Pancreas (tissue), 10 donors: Measurements from ENCODE around the gene PCP2. TPM values are rescaled to one million over a fixed set of nuclear protein-coding genes. Genes with fewer than 3 reads are reported as not detected.

ENCODE experiments used
- ATAC-seq, 4 donors: fragments of 200-7000 bp; cut with Tn5 transposase; one replicate each; pipeline versions ENCODE4 v1.8.0 to v1.9.1; 2020; ENCODE audit warnings: mild to moderate bottlenecking in 4 of 4, moderate library complexity in 4 of 4
- DNase-seq, 6 donors: peaks; one replicate each; pipeline ENCODE4 v3.0.0-alpha.2; 2020
- FAIRE-seq: peaks from 2 replicates; lab custom pipeline; 2012; peaks lifted over from hg19 to GRCh38; lab: Jason Lieb, UNC
- H3K27ac ChIP-seq, 4 donors: fragments of 200-600 bp; sonication (generic); 1 replicate in 3 of 4; 2 replicates in 1 of 4; pipeline versions ENCODE4 v1.5.0 to v1.8.0; 2020
- H3K27me3 ChIP-seq, 4 donors: fragments of 200-600 bp; one replicate each; pipeline ENCODE4 v1.8.0; 2021
- H3K36me3 ChIP-seq, 3 donors: fragments of 200-600 bp; sonication (generic) in 1 of 3; one replicate each; pipeline versions ENCODE4 v1.5.0 to v1.8.0; 2020 to 2021
- H3K4me1 ChIP-seq, 3 donors: fragments of 200-600 bp; one replicate each; pipeline ENCODE4 v1.8.0; 2021
- H3K4me3 ChIP-seq, 4 donors: fragments of 200-600 bp; sonication (generic) in 2 of 4; one replicate each; pipeline versions ENCODE4 v1.5.0 to v1.8.0; 2020 to 2021
- H3K9me3 ChIP-seq, 4 donors: fragments of 200-600 bp; one replicate each; pipeline ENCODE4 v1.8.0; 2021
- CTCF ChIP-seq, 4 donors: fragments of 200-600 bp; sonication (generic) in 3 of 4; IDR thresholded peaks; one replicate each; pipeline versions ENCODE4 v1.5.0 to v1.8.0; 2021; ENCODE audit warnings: antibody characterized with exemption in 4 of 4
- WGBS, 2 donors: extraction: QIAGEN DNeasy Blood & Tissue Kit; methylation state at CpG; one replicate each; pipeline ENCODE4 v1.1.7; 2013; 5-methylcytosine and 5-hydroxymethylcytosine counted together
- intact Hi-C, 3 donors: fragments of 100-400 bp; cut with DNase I; formaldehyde crosslinking; loops; one replicate each; pipeline versions ENCODE4 v1.11.1 to v1.14.2; 2022
- polyA plus RNA-seq, 2 donors: library from polyadenylated mRNA; stranded (reverse); fragments of 200-250 nt; gene quantifications; one replicate each; pipeline ENCODE4 v1.2.3, GENCODE V29; 2013
- total RNA-seq, 6 donors: library from RNA; stranded (reverse); fragmentation: NEBNext Ultra II Directional in 4 of 6; extraction: Animal tissue kit (Norgen Biotek cat#: 25700) in 4 of 6; gene quantifications; one replicate each; pipeline versions ENCODE4 v1.2.1 to v1.2.4, GENCODE V29; 2021 to 2023
- donor health status: healthy with polysubstance abuse.
- donor health status: DM: no; HTN: no; CAD: no; lungs with moderate emphysema.
- donor health status: DM: no; HTN: no; CAD: no.
- donor health status: control.
- donor health status: control.
- donor health status: Bipolar disorder and iron deficiency.
- donor health status: DM: yes; HTN: yes; CAD: no.
- donor health status: DM: no; HTN: no; CAD: no.
- donor health status: DM: no; HTN: no; CAD: no.
- donor health status: DM: yes; HTN: yes; CAD: no.

Gene PCP2
- total and polyA plus RNA-seq, 8 donors: 1.1 to 35.6 (median 2.2) TPM

DNA sequence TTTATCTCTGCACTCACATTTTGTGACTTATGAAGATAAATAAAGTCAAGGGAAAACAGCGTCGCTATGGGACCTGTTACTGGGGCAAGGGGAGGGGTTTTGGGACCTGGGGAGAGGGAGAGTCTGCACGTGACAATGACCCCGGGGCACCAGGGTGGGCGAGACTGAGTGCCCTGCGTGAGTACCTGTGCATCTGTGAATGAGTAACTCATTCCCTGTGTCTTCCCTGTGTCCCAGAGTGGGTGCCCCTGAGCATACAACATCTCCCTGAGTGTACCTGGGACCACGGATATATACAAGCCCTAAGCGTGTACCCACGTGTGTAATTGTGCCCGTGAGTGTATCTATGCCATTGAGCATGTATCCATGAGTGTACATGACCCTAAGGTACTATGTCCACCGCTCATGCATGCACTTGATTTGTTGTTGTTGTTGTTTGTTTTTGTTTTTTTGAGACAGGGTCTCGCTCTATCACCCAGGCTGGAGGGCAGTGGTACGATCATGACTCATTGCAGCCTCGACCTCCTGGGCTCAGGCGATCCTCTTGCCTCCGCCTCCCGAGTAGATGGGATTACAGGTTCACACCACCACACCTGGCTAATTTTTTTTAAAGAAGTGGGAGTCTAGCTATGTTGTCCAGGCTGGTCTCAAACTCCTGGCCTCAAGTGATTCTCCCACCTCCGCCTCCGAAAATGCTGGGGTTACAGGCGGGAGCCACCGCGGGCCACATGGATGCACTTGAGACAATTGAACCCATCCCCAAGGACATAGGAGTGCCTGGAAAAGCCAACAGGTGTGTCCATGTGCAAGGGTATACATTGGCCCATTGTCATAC, 46.5 kb upstream of the PCP2 start:
- no peaks in the 10 kb centered on the region for H3K27me3 ChIP-seq
- FAIRE-seq: no peak
- peaks cover 0 to 6% (median 0%) of the 10 kb centered on the region in 3 donors for H3K36me3 ChIP-seq
- peak overlapping the region; percentile 99 to 100 (median 100) for H3K4me3 ChIP-seq
- peaks cover 0 to 3% (median 0%) of the 10 kb centered on the region in 3 donors for H3K4me1 ChIP-seq
- H3K9me3 ChIP-seq: no peaks in the 10 kb centered on the region
- H3K27ac ChIP-seq: peak overlapping the region in 2 of 4 donors; percentile 73 to 83
- intact Hi-C loops: loop anchor here in 2 of 3 donors (5.0 to 10.0 kb wide), 3 partner anchors 113 to 315 kb away; no protein-coding TSS in a partner anchor
- no peak for ATAC-seq
- TF ChIP-seq CTCF (IDR thresholded peaks at IDR 0.05): no peak
- WGBS, 2 donors: 26 to 29% methylated on average over 22 of the region's 22 CpGs
- no peak for DNase-seq

DNA sequence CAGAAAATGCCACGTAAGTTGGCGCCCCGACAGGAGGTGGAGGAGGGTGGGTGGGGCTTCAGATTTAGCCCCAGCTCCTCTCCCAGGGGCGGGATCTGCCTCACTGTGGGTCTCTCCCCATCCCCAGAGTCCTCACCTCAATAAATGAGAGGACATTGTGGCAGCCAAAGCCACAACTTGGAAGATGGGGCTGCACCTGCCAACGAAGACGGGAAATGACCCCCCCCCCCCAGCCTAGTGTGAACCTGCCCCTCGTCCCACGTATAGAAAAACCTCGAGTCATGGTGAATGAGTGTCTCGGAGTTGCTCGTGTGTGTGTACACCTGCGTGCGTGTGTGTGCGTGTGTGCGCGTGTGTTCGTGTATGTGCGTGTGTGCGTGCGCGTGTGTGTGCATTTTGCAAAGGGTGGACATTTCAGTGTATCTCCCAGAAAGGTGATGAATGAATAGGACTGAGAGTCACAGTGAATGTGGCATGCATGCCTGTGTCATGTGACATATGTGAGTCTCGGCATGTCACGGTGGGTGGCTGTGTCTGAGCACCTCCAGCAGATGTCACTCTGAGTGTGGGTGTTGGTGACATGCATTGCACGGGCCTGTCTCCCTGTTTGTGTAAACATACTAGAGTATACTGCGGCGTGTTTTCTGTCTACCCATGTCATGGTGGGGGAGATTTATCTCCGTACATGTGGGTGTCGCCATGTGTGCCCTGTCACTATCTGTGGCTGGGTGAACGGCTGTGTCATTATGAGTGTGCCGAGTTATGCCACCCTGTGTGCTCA, 45.6 kb upstream of the PCP2 start:
- DNase-seq (no peak), ATAC-seq (peak in 1 of 4 donors; percentile 1), FAIRE-seq (no peak)
- TF ChIP-seq CTCF (IDR thresholded peaks at IDR 0.05): no peak
- Histone ChIP-seq H3K27me3 (no peaks in the 10 kb centered on the region), H3K4me3 (no peak overlapping the region), H3K9me3 (no peaks in the 10 kb centered on the region), H3K27ac (no peak overlapping the region), H3K36me3 (peaks cover 0 to 3% (median 0%) of the 10 kb centered on the region in 3 donors), H3K4me1 (peaks cover 0 to 3% (median 0%) of the 10 kb centered on the region in 3 donors)
- intact Hi-C loops: loop anchor here in 1 of 3 donors (5.0 to 10.0 kb wide), 3 partner anchors 112 to 314 kb away; no protein-coding TSS in a partner anchor
- WGBS, 2 donors: 28% methylated on average over 30 of the region's 30 CpGs

- Histone ChIP-seq H3K4me1 (peaks cover 0 to 3% (median 0%) of the 10 kb centered on the region in 3 donors), H3K27me3 (no peaks in the 10 kb centered on the region), H3K27ac (no peak overlapping the region), H3K36me3 (no peaks in the 10 kb centered on the region), H3K4me3 (no peak overlapping the region), H3K9me3 (no peaks in the 10 kb centered on the region)
- DNase-seq (no peak), FAIRE-seq (no peak), ATAC-seq (no peak)
- 27 to 38% methylated on average over 12 of the region's 12 CpGs for WGBS, 2 donors
- TF ChIP-seq CTCF (IDR thresholded peaks at IDR 0.05): no peak
- intact Hi-C loops: loop anchor here in 1 of 3 donors (5.0 to 10.0 kb wide), 3 partner anchors 110 to 313 kb away; no protein-coding TSS in a partner anchor
Measured at GRCh38 chr19:7677669-7678311, 44.3 kb upstream of the PCP2 start.

DNA sequence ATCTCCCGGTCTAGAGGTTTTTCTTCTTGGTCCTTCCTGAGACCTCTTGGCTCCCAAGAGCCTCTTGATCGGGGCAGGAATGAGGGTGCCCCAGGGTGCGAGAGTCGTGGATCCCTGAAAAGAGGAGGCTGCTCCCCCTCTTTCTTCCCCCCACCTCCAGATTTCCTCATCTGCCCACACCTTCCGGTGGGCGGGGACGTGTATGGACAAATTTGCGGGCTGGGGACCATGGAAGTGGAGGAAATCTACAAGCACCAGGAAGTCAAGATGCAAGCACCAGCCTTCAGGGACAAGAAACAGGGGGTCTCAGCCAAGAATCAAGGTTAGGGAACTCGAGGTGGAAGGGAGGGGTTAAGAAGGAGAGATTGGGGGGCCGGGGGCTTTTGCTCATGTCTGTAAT, 43.3 kb upstream of the PCP2 start, which contains the start of gene MCEMP1:
TSS of gene MCEMP1 (plus strand) at position 237 of the 400 bp plus-strand sequence. CDS start at position 268, 31 bp downstream.
- WGBS, 2 donors: 19 to 35% methylated on average over 10 of the region's 10 CpGs
- no peak for ATAC-seq
- no peak within 1 kb of the TSS for H3K4me3 ChIP-seq
- intact Hi-C loops: loop anchor here in 1 of 3 donors (5.0 to 10.0 kb wide), 3 partner anchors 110 to 312 kb away; no protein-coding TSS in a partner anchor
- FAIRE-seq: no peak
- no peaks in the 10 kb centered on the region for H3K9me3 ChIP-seq
- H3K27me3 ChIP-seq: no peaks in the 10 kb centered on the region
- peaks cover 0 to 3% (median 0%) of the 10 kb centered on the region in 3 donors for H3K4me1 ChIP-seq
- H3K27ac ChIP-seq: no peak within 1 kb of the TSS
- no peak for TF ChIP-seq CTCF (IDR thresholded peaks at IDR 0.05)
- H3K36me3 ChIP-seq: no peaks in the 10 kb centered on the region
- DNase-seq: no peak
